Jurkat, Clone E6-1 (cell line): Measurements from ENCODE around the gene DPYD.

Experiments
- DNase-seq: peaks from one replicate; pipeline ENCODE4 v3.0.0-alpha.2; 2011; ENCODE audit warnings: low read depth, low spot score
- H3K4me3 ChIP-seq: 2 replicates; pipeline ENCODE4 v1.5.1; 2011; ENCODE audit warnings: mild to moderate bottlenecking, low read length, control low read depth, moderate library complexity

The DPYD gene

DNA sequence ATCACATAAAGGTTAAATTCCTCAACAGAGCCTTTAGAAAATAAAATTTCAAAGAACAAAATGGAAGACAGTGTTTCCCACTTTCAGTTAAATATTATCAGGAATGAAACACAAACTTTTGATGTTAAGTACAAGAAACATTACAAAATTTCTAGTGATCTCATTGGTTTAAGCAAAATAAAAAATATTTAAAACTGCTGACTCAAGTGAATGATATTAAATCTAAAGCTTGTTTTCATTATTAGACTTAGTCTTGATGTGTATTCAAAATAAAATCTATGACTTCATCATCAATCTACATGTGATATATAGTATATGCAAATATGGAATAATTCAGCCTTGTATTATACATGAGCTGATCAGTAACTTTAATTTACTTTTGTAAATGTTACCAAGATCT lies 614.3 kb downstream of the DPYD start:
- DNase-seq, result no peak
- H3K4me3 ChIP-seq, result no peak overlapping the region

DNA sequence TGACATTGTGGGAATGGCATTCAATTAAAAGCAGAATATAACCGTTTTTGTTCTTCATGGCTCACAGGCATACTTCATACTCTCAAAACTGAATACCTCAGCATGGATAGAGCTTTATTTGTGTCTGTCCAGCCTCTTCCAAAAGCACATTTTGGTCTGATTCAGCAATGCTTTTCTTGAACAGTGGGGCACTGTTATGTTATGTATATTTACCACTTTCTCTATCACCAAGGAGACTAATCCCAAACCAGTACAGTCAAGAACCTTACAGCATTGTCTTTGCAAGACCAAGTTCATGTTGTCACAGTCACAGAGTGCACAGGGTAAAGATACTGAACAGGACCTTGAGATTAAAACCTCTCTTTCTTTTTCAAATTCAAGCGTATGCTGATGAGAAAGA lies 616.5 kb downstream of the DPYD start:
- no peak for DNase-seq
- no peak overlapping the region for H3K4me3 ChIP-seq

- no peak overlapping the region for H3K4me3 ChIP-seq
- DNase-seq, result no peak
Observed at GRCh38 chr1:97298966-97299365, 621.9 kb downstream of the DPYD start.

GRCh38 chr1:97297611-97298010 lies 623.2 kb downstream of the DPYD start:
- no peak for DNase-seq
- H3K4me3 ChIP-seq, result no peak overlapping the region

- DNase-seq, result no peak
- H3K4me3 ChIP-seq, result no peak overlapping the region
Observed at GRCh38 chr1:97281962-97282361, 638.9 kb downstream of the DPYD start.

- no peak for DNase-seq
- no peak overlapping the region for H3K4me3 ChIP-seq
Observed at GRCh38 chr1:97277891-97278654, 642.8 kb downstream of the DPYD start.

DNA sequence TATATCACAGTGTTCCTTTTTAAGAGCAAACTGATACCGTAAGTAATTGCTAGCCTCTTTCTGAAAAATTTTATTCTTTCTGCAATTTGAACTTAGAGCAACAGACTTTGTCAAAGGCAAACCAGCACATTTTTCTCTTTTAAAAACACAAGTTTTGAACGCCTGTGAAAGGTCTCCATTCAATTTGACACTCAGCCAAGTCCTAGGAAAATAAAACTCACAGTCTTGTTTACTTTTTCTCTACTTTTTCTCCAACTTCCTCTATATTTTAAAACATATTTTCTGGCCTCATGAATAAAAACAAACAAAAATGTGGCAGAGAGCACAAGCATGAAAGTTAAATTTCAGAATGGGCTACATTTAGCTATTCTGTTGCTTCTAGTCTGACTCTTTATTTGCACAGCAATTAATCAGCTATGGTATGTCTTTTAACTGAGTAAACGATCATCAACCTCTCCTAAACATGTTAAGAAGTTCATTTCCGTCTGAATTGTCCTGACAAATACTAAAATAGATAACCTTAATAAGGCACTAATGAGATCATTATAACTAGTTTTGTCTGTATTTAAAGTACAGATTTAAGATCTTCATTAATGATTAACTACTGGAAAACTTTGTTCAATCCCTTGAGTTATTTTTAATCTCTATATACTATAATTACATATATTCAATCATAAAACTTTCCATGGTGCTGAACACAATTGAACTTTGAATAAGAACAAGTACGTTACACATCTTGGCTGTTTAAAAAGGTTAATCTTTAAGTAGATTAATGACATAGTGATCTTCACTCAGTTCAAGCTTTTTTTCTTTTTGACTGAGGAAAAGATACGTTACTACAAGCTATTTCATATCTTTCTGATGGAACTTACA lies 648.7 kb downstream of the DPYD start:
- DNase-seq, result no peak
- no peak overlapping the region for H3K4me3 ChIP-seq

DNA sequence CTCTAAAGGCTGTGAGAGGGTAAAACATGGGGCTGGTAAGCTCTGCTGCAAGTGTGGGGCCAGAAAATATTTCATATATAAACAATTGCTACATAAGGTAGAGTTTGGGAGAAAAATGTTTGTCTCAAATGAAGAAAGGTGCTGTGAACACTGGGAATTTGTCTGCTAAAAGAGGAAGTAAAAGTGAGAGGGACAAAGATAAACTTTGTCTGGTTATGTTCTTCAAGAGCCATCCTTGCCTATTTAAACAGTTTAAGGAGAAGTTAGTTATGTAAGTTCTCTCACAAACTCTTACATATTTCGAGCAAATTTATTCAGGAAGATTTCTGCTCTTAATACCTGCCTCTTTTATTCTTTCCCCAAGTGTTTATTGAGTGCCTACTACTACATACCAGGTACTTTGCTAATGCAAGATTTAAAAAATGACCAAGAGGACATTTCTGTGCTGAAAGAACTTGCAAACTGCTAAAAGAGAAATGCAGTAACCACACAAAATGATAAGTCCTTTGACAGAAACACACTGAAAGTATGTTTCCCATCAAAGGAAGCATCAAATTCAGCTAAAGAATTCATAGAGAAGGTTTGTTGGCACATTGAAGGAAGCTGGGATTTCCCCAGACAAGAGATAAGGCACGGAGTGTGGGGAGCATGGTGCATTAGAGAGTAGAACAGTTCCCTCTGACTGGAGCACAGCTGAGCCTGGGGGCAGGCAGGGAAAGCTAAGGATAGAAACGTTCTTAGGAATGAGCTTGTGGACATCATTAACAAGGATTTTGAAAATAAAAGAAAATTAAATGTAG lies 650.1 kb downstream of the DPYD start:
- no peak for DNase-seq
- H3K4me3 ChIP-seq, result no peak overlapping the region

GRCh38 chr1:97265630-97266029 lies 655.2 kb downstream of the DPYD start:
- H3K4me3 ChIP-seq, result no peak overlapping the region
- DNase-seq, result no peak

DNA sequence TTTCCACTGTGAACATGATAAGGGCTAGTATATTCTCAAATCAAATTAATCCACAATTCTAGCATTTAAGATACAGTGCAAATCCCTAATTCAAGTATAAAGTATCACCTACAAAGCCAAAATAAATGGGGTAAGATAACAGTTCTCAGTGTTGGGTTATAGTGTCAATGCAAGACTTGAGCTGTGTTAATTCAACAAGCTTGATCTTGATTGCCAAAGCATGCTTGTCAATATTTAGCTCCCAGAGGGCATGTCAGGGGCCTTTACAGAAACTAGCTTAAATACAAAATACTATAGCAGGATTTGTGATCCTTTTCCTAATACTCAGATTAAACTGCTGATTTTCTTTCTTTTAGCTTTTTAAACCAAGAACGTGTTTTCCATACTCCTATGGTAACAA lies 658.0 kb downstream of the DPYD start:
- H3K4me3 ChIP-seq, result no peak overlapping the region
- no peak for DNase-seq

GRCh38 chr1:97258597-97258996 lies 662.2 kb downstream of the DPYD start:
- H3K4me3 ChIP-seq, result no peak overlapping the region
- DNase-seq, result no peak

- no peak overlapping the region for H3K4me3 ChIP-seq
- DNase-seq, result peak; percentile 77
Observed at GRCh38 chr1:97254731-97255463, 665.9 kb downstream of the DPYD start.

- no peak for DNase-seq
- no peak overlapping the region for H3K4me3 ChIP-seq
Observed at GRCh38 chr1:97252925-97253324, 667.9 kb downstream of the DPYD start.

GRCh38 chr1:97252076-97252475 lies 668.8 kb downstream of the DPYD start:
- DNase-seq, result no peak
- H3K4me3 ChIP-seq, result no peak overlapping the region

DNA sequence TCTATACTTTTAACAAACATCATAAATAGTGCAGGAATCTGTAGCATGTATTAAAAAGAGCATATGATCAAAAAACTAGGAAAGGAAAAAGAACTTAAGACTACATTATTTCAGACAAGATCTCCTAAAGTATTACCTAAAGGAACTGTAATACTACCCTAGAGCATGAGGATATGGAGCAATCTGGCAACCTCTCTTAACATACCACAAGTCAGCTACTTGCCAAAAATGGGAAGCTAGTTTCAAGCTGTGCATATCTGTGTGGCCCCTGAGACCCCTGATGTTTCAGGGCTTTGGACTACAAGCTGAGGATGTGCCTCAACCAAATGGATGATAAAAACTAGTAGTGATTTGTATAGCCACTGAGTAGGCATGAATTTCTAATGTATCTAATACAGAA lies 673.6 kb downstream of the DPYD start:
- no peak overlapping the region for H3K4me3 ChIP-seq
- no peak for DNase-seq

DNA sequence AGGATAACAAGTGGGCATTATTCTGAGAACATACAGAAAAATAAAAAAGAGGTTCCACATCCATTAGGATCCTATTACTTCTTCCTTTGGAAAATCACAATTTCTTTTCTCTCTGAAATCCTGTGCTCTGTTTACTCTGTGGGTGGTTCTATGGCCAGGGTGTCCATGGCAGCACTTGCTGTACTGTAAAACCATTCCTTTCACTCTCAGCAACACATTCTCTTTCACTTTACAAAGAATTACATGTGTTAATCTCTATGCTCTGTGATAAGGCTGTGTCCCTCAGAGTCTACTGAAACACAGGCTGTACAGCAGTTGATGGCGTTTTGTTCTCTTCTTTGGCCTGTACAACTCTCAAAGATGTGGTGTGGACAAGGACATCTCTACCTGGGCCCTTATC lies 675.2 kb downstream of the DPYD start:
- no peak overlapping the region for H3K4me3 ChIP-seq
- DNase-seq, result no peak

- no peak overlapping the region for H3K4me3 ChIP-seq
- DNase-seq, result no peak
Observed at GRCh38 chr1:97245026-97245425, 675.8 kb downstream of the DPYD start.

- peak; percentile 23 for DNase-seq
- H3K4me3 ChIP-seq, result no peak overlapping the region
Observed at GRCh38 chr1:97243973-97244560, 676.8 kb downstream of the DPYD start.

- H3K4me3 ChIP-seq, result no peak overlapping the region
- DNase-seq, result no peak
Observed at GRCh38 chr1:97238816-97239215, 682.0 kb downstream of the DPYD start.
